ENCODE results near the gene LRP10. TPM values are rescaled to one million over a fixed set of nuclear protein-coding genes. Genes with fewer than 3 reads are reported as not detected.

Gene LRP10, protein sequence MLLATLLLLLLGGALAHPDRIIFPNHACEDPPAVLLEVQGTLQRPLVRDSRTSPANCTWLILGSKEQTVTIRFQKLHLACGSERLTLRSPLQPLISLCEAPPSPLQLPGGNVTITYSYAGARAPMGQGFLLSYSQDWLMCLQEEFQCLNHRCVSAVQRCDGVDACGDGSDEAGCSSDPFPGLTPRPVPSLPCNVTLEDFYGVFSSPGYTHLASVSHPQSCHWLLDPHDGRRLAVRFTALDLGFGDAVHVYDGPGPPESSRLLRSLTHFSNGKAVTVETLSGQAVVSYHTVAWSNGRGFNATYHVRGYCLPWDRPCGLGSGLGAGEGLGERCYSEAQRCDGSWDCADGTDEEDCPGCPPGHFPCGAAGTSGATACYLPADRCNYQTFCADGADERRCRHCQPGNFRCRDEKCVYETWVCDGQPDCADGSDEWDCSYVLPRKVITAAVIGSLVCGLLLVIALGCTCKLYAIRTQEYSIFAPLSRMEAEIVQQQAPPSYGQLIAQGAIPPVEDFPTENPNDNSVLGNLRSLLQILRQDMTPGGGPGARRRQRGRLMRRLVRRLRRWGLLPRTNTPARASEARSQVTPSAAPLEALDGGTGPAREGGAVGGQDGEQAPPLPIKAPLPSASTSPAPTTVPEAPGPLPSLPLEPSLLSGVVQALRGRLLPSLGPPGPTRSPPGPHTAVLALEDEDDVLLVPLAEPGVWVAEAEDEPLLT
- total RNA-seq (2014; rRNA removed; shearing (Covaris generic)) (202 and 253 TPM in 2 replicates), polyA plus RNA-seq (2016; fragmentation: Nextera tagmentation; extraction: Ambion mirVana) (159 and 161 TPM in 2 replicates)

DNA sequence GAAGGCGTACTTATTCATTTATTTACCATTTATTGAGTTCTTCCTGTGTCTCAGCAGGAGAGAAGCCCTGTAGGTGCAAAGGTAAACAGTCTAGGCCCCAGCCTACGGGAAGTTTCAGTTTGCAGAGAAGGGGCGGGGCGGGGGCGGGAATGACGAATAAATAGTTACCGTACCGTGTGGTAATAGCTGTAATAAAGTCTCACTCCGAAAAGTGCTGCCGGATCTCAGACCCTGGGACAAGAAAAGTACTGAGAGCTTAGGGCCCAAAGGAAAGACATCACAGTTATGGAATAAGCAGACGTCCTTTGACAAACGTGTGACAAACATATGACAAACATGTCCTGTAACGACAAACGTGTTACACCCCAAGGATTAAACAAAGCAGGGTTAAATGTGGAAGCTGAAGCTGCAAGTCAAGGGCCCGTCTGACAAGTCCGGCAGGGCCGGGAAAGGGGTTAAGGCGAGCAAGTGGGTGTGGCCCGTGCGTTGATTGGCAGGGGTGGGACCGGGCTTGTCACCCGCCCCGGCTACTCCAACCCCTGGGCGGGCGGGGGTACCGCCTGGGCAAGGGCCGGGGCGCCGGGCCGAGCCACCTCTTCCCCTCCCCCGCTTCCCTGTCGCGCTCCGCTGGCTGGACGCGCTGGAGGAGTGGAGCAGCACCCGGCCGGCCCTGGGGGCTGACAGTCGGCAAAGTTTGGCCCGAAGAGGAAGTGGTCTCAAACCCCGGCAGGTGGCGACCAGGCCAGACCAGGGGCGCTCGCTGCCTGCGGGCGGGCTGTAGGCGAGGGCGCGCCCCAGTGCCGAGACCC lies at the start of gene LRP10:
Gene LRP10, plus strand, starts transcription at position 517 of the 809 bp plus-strand sequence. CDS start 564 bp downstream, outside the sequence.
- H4K20me1 ChIP-seq (ENCODE audit: insufficient read depth), result no peaks in the 10 kb centered on the region
- peak within 1 kb of the TSS; percentile 87 for H2AFZ ChIP-seq
- TF ChIP-seq EZH2phosphoT487 (IDR thresholded peaks at IDR 0.05; ENCODE audit: insufficient read depth, low read depth), result no peak
- peak within 1 kb of the TSS; percentile 93 for H3K27ac ChIP-seq
- 1% methylated on average over 31 to 32 of the region's 50 CpGs for WGBS, 2 experiments (ENCODE audit: low coverage in 1 of 2, low lambda C conversion rate in 2 of 2, missing lambda C conversion rate in 2 of 2)
- in situ Hi-C loops (cut with MboI), result no loop called here
- peak; percentile 89 for DNase-seq
- no peaks in the 10 kb centered on the region for H3K9me2 ChIP-seq (ENCODE audit: insufficient read depth)
- no peaks in the 10 kb centered on the region for H3K9me3 ChIP-seq (ENCODE audit: low read depth)
- peaks cover 21% of the 10 kb centered on the region for H3K4me1 ChIP-seq (ENCODE audit: insufficient read depth)
- peaks cover 13% of the 10 kb centered on the region; the same call in 1 of the 2 replicates for H3K36me3 ChIP-seq (ENCODE audit: low read depth)
- H3K27me3 ChIP-seq (replicated peaks; ENCODE audit: insufficient read depth), result no peaks in the 10 kb centered on the region
- peak within 1 kb of the TSS; percentile 96 for H3K4me3 ChIP-seq
- H3K79me2 ChIP-seq (ENCODE audit: insufficient read depth), result peaks cover 42% of the 10 kb centered on the region
- peak within 1 kb of the TSS; percentile 88 for H3K4me2 ChIP-seq (ENCODE audit: unreplicated experiment)
- peaks cover 15% of the 10 kb centered on the region for H3F3A ChIP-seq (ENCODE audit: insufficient read depth)
- H3K9ac ChIP-seq, result peak within 1 kb of the TSS; percentile 85

DNA sequence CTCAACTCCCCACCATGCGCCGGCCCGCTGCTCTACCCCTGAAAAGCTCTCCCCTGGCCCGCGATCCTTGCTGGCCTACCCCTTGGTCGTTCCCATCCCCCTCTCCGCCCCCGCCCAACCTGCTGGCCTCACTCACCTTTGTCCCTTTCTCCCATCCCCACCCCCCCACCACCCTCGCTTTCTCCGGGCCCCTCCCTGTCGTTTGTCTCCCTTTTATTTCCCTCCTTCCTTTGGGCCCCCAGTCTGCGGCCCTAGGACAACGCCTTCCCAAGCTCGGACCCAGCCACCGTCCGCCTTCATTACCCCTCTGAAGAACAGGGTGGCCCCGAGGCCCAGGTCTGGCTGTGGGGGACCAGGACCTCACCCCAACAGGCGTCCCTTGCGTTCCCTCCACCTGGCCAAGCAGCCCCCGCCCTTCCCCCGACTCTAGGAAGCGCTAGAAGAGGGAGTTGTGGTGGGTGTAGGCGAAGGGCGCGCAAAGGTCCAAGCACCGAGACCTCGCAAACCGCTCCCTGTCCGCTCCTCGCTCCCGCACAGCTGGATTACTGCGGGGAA lies 49.4 kb upstream of the LRP10 start:
- 54 to 68% methylated on average over 20 to 32 of the region's 32 CpGs for WGBS, 2 experiments (ENCODE audit: low coverage in 1 of 2, low lambda C conversion rate in 2 of 2, missing lambda C conversion rate in 2 of 2)
- H3K9me3 ChIP-seq (ENCODE audit: low read depth), result no peaks in the 10 kb centered on the region
- in situ Hi-C loops (cut with MboI), result no loop called here
- TF ChIP-seq EZH2 (IDR thresholded peaks at IDR 0.05; ENCODE audit: insufficient read depth, poor library complexity, severe bottlenecking) (no peak), EZH2phosphoT487 (IDR thresholded peaks at IDR 0.05; ENCODE audit: insufficient read depth, low read depth) (no peak)
- H3K4me2 ChIP-seq (ENCODE audit: unreplicated experiment), result no peak overlapping the region
- peak overlapping the region; percentile 74 for H3K9ac ChIP-seq
- H3K79me2 ChIP-seq (ENCODE audit: insufficient read depth), result no peaks in the 10 kb centered on the region
- DNase-seq, result no peak
- H3F3A ChIP-seq (ENCODE audit: insufficient read depth), result peaks cover 27% of the 10 kb centered on the region
- no peaks in the 10 kb centered on the region for H4K20me1 ChIP-seq (ENCODE audit: insufficient read depth)
- H3K4me1 ChIP-seq (ENCODE audit: insufficient read depth), result peaks cover 36% of the 10 kb centered on the region
- no peaks in the 10 kb centered on the region for H3K36me3 ChIP-seq (ENCODE audit: low read depth)
- H3K9me2 ChIP-seq (ENCODE audit: insufficient read depth), result no peaks in the 10 kb centered on the region
- no peak overlapping the region for H3K4me3 ChIP-seq
- peak overlapping the region; percentile 71 for H2AFZ ChIP-seq
- H3K27ac ChIP-seq, result peak overlapping the region; percentile 89
- H3K27me3 ChIP-seq (replicated peaks; ENCODE audit: insufficient read depth), result no peaks in the 10 kb centered on the region

DNA sequence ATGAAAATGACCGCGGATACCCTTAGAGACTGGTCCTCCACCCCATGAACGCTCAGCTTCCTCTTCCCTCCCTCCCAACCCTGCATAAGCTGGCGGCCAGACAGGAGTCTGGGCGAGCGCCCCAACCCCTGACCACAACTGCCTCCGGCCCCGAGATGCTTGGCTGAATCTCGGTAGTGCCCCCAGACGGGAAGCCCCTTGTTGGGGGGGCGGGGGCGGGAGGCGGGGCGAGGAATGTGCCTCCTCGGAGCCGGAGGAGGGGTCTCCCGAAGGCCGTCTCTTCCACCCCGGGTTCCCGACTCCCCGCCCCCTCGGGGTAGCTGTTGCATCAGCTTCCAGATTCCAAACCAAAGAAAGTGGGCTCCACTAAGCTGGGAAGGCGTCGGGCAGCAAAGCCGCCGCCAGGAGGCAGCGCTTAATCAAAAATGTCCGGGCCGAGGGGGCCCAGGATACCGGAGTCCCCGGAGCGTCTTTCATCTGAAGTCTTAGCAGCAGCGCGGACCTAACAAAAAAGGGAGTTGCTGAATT lies 48.9 kb upstream of the LRP10 start:
- no peaks in the 10 kb centered on the region for H3K27me3 ChIP-seq (replicated peaks; ENCODE audit: insufficient read depth)
- no peaks in the 10 kb centered on the region for H4K20me1 ChIP-seq (ENCODE audit: insufficient read depth)
- no peaks in the 10 kb centered on the region for H3K9me3 ChIP-seq (ENCODE audit: low read depth)
- H3K4me3 ChIP-seq, result peak overlapping the region; percentile 60
- no peaks in the 10 kb centered on the region for H3K9me2 ChIP-seq (ENCODE audit: insufficient read depth)
- in situ Hi-C loops (cut with MboI), result no loop called here
- peak; percentile 94 for DNase-seq
- peaks cover 27% of the 10 kb centered on the region for H3F3A ChIP-seq (ENCODE audit: insufficient read depth)
- H3K9ac ChIP-seq, result peak overlapping the region; percentile 74
- H3K4me1 ChIP-seq (ENCODE audit: insufficient read depth), result peaks cover 36% of the 10 kb centered on the region
- 1 to 2% methylated on average over 21 to 34 of the region's 34 CpGs for WGBS, 2 experiments (ENCODE audit: low coverage in 1 of 2, low lambda C conversion rate in 2 of 2, missing lambda C conversion rate in 2 of 2)
- H3K27ac ChIP-seq, result peak overlapping the region; percentile 89
- peak overlapping the region; percentile 76 for H3K4me2 ChIP-seq (ENCODE audit: unreplicated experiment)
- no peak for TF ChIP-seq EZH2 (IDR thresholded peaks at IDR 0.05; ENCODE audit: insufficient read depth, poor library complexity, severe bottlenecking)
- no peak for TF ChIP-seq EZH2phosphoT487 (IDR thresholded peaks at IDR 0.05; ENCODE audit: insufficient read depth, low read depth)
- no peaks in the 10 kb centered on the region for H3K36me3 ChIP-seq (ENCODE audit: low read depth)
- no peaks in the 10 kb centered on the region for H3K79me2 ChIP-seq (ENCODE audit: insufficient read depth)
- peak overlapping the region; percentile 71 for H2AFZ ChIP-seq
